Activated T-helper 17 cell treated with anti-CD3 and anti-CD28 coated beads, Interleukin-2, amount 50 U/mL, for 72 hours (primary cell): ENCODE data around the gene RELCH. TPM values are rescaled to one million over a fixed set of nuclear protein-coding genes. Genes with fewer than 3 reads are reported as not detected.

Experiments
- ATAC-seq: fragments of 150-1000 bp; cut with Tn5 transposase; replicated peaks from 2 replicates; pipeline ENCODE4 v1.10.0; 2021; ENCODE audit warnings: mild to moderate bottlenecking, moderate library complexity
- H3K27ac Mint-ChIP-seq: one replicate; pipeline ENCODE4 v1.8.0; 2022; ENCODE audit warnings: mixed read lengths
- H3K27me3 Mint-ChIP-seq: one replicate; pipeline ENCODE4 v1.8.0; 2022; ENCODE audit warnings: mixed read lengths
- H3K36me3 Mint-ChIP-seq: one replicate; pipeline ENCODE4 v1.8.0; 2022; ENCODE audit warnings: low read depth, mild to moderate bottlenecking, mixed read lengths
- H3K4me1 Mint-ChIP-seq: one replicate; pipeline ENCODE4 v1.8.0; 2022; ENCODE audit warnings: mixed read lengths
- H3K4me3 Mint-ChIP-seq: one replicate; pipeline ENCODE4 v1.8.0; 2022; ENCODE audit warnings: mild to moderate bottlenecking, mixed read lengths
- H3K9me3 Mint-ChIP-seq: one replicate; pipeline ENCODE4 v1.8.0; 2022; ENCODE audit warnings: mixed read lengths
- total RNA-seq, 2 donors: library from RNA; stranded (reverse); gene quantifications; one replicate each; pipeline ENCODE4 v1.2.3, GENCODE V29; 2022

RELCH gene
- total RNA-seq, 2 donors from 2014 or later, result 23.2 to 28.7 TPM

DNA sequence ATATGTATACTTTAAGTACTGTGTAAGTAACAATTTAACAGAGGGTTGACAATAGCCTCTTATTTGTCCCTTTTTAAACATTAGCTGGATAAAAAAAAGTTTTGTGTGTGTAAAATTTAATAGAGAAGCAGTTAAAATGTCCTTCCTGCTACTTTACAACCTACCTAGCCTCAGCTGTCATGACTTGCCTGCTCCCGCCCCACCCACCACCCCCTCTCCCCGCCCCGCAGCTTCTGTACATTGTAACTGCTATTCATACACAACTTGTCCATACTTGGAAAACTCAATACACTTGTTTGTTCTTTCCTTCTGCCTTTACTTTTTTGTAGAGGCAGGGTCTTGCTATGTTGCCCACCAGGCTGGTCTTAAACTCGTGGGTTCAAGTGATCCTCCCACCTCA, 19.5 kb downstream of the RELCH start:
- peaks cover 6% of the 10 kb centered on the region for H3K36me3 Mint-ChIP-seq
- H3K4me3 Mint-ChIP-seq, result no peak overlapping the region
- no peak overlapping the region for H3K27ac Mint-ChIP-seq
- peaks cover 22% of the 10 kb centered on the region for H3K4me1 Mint-ChIP-seq
- no peak for ATAC-seq
- no peaks in the 10 kb centered on the region for H3K9me3 Mint-ChIP-seq
- H3K27me3 Mint-ChIP-seq, result no peaks in the 10 kb centered on the region

DNA sequence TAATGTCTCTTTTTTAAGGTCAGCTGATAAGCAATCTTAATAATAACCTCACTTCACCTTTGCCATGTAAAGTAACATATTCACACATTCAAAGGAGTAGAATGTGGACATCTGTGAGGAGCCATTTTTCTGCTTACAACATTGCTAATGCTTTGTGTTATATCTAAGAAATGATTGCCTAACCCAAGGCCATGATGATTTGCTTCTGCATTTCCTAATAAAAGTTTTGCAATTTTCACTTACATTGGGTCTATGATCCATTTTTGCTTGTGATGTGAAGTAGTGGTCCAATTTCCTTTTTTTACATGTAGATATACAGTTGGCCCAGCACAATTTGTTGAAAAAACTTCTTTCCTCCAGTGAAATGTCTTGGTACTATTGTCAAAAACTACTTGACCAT, 22.0 kb downstream of the RELCH start:
- H3K9me3 Mint-ChIP-seq, result no peaks in the 10 kb centered on the region
- ATAC-seq, result no peak
- no peak overlapping the region for H3K27ac Mint-ChIP-seq
- no peak overlapping the region for H3K4me3 Mint-ChIP-seq
- peaks cover 16% of the 10 kb centered on the region for H3K4me1 Mint-ChIP-seq
- peaks cover 25% of the 10 kb centered on the region for H3K36me3 Mint-ChIP-seq
- no peaks in the 10 kb centered on the region for H3K27me3 Mint-ChIP-seq

DNA sequence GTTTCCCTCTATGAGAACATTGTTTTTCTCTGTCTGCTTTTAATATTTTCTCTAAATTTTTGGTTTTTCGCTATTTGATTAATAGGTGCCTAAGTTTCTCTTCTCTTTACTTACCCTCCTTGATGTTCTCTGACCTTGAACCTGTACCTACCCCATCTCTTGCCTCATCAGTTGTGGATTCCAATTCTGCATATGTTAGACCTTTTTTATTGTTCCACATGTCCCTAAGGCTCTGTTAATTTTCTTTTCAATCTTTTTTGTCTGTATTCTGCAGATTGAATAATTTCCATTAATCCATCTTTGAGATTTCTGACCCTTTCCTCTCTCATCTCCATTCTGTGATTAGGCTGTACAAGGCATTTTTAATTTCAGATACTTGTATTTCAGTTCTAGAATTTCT, 23.1 kb downstream of the RELCH start:
- Mint-ChIP-seq H3K4me3 (no peak overlapping the region), H3K9me3 (no peaks in the 10 kb centered on the region), H3K36me3 (peaks cover 36% of the 10 kb centered on the region), H3K27me3 (no peaks in the 10 kb centered on the region), H3K27ac (no peak overlapping the region), H3K4me1 (peaks cover 20% of the 10 kb centered on the region)
- ATAC-seq, result no peak

DNA sequence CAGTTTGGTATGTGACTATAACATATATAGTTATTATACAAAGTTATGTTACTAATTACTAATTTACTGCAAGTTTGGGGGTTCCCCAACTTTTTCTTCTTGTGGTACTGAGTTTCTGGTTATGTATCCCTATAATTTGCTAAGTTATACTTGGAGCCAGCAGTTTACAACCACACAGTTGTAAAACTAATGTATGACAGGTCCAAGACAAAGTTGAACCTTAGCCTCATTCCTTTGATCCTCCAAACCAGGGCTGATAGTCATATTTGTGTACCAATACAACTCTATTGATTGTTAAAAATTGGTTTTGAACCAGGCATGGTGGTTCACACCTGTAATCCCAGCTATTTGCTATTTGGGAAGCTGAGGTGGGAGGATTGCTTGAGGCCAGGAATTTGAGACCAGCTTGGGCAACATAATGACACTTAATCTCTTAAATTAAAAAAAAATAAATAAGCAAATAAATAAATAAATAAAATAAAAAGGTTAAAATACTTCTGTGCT, 24.3 kb downstream of the RELCH start:
- Mint-ChIP-seq H3K9me3 (no peaks in the 10 kb centered on the region), H3K27ac (no peak overlapping the region)

DNA sequence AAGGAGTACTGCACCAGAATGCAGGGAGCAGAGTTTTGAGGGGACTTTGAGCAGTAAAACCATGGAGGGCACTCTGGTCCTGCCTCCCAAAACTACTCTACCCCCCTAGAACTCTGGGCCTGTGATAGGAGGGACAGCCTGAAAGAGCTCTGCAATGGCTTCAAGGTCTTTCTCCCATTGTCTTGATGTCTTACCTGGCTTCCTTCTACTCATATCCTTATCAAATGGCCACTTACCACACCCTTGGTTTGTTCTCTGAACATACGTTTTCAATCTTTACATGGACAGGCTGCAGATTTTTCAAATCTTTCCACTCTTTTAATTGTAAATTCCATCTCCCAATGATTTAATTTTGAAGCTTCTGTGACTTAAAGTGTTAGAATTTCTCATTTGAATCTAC, 27.7 kb downstream of the RELCH start:
- Mint-ChIP-seq H3K27me3 (no peaks in the 10 kb centered on the region), H3K4me1 (peaks cover 12% of the 10 kb centered on the region)
- no peak for ATAC-seq

More for the DNA sequence above, 24.3 kb downstream of the RELCH start:
- Mint-ChIP-seq H3K36me3 (peaks cover 40% of the 10 kb centered on the region), H3K27me3 (no peaks in the 10 kb centered on the region), H3K4me3 (no peak overlapping the region), H3K4me1 (peaks cover 21% of the 10 kb centered on the region)
- ATAC-seq, result no peak

DNA sequence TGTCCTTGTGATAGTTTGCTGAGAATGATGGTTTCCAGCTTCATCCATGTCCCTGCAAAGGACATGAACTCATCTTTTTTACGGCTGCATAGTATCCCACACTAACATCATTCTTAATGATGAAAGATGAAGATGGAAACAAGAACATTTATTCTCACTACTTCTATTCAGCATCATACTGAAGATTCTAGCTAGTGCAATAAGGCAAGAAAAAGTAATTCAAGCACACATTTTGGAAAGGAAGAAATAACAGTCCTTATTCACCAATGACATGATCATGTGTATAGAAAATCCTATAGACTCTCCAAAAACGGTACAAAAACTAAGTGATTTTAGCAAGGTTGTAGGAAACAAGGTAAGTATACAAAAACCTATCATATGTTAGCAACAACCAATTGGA, 37.2 kb downstream of the RELCH start:
- Mint-ChIP-seq H3K9me3 (no peaks in the 10 kb centered on the region), H3K4me3 (no peak overlapping the region), H3K27me3 (no peaks in the 10 kb centered on the region), H3K36me3 (peaks cover 76% of the 10 kb centered on the region), H3K4me1 (no peaks in the 10 kb centered on the region), H3K27ac (no peak overlapping the region)
- no peak for ATAC-seq

More for the DNA sequence above, 27.7 kb downstream of the RELCH start:
- peaks cover 53% of the 10 kb centered on the region for H3K36me3 Mint-ChIP-seq
- H3K9me3 Mint-ChIP-seq, result no peaks in the 10 kb centered on the region
- H3K27ac Mint-ChIP-seq, result no peak overlapping the region
- H3K4me3 Mint-ChIP-seq, result no peak overlapping the region

DNA sequence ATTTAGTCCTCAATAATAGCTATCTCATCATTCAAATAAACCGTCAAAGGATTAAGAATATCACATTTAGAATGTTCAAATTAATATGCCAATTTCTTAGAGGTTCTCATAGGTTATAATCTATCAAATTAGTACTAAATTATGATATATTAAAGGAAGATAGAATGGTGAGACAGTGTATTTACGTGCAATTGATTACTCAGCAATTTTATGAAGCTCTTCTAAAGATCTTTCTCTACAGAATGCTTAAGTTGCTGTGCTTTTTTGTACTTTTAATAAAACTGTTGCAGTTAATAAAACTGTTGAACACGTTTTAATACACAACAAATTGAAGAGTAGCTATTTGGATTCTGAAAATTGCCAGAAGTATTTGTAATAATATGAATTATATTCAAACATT, 39.0 kb downstream of the RELCH start:
- H3K9me3 Mint-ChIP-seq, result no peaks in the 10 kb centered on the region
- ATAC-seq, result no peak
- no peak overlapping the region for H3K4me3 Mint-ChIP-seq
- H3K4me1 Mint-ChIP-seq, result no peaks in the 10 kb centered on the region
- H3K36me3 Mint-ChIP-seq, result peaks cover 86% of the 10 kb centered on the region
- no peaks in the 10 kb centered on the region for H3K27me3 Mint-ChIP-seq
- H3K27ac Mint-ChIP-seq, result no peak overlapping the region

DNA sequence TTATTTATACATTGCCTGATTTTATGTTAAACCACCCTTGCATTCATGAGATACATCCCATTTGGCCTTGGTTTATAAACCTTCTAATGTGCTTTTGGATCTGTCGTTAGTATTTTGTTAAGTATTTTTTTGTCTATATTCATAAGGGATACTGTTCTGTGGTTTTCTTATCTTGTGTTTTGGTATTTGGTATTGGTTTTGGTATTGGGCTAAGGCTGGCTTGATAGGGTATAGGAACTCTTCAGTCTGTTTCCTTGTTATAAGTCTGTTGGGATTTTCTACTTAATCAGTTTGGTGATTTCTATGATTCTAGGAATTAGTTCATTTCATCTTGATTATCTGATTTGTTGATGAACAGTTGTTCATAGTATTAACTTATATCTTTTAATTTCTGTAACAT, 49.2 kb downstream of the RELCH start:
- Mint-ChIP-seq H3K27ac (no peak overlapping the region), H3K36me3 (peaks cover 56% of the 10 kb centered on the region), H3K4me3 (no peak overlapping the region), H3K4me1 (peaks cover 12% of the 10 kb centered on the region), H3K27me3 (no peaks in the 10 kb centered on the region), H3K9me3 (no peaks in the 10 kb centered on the region)
- ATAC-seq, result no peak

DNA sequence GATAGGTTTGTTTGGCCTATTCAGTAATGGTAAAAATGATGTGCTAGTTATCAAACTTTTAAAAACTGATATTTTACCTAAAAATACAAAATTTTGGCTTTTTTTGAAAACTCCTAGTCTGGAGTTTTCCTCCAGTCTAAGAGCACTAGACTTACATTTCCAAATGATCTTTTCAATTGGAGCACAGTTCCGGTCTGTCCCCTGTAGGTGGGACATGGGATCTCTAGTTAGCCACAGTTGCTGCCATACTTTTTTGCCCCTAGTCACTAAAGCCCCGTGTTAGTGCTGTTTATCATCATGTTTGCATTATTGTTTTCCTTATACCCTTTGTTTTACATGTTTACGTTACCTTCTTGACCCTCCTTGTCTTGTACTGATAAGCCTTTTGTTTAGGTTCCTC, 52.4 kb downstream of the RELCH start:
- H3K4me3 Mint-ChIP-seq, result no peak overlapping the region
- H3K27ac Mint-ChIP-seq, result no peak overlapping the region
- H3K4me1 Mint-ChIP-seq, result peaks cover 12% of the 10 kb centered on the region
- ATAC-seq, result no peak
- H3K36me3 Mint-ChIP-seq, result peaks cover 54% of the 10 kb centered on the region
- H3K9me3 Mint-ChIP-seq, result no peaks in the 10 kb centered on the region
- H3K27me3 Mint-ChIP-seq, result no peaks in the 10 kb centered on the region

DNA sequence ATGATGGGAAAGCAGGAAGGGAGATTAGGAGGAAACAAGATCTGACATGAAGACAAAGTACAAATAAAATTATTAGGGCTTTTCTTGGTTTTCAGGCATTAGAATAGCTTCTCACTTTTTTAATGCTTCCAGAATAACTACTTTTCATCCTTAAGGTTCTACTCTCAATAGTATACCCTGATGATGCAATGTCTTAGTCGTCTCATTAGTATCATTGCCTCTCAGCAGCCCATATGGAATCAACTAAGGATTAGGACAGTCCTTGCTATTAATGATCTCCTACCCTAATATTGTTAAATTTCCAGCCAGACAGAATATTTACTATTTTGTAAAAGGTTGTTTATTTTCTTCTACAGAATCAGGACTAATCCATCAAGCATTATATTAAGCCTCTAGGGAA, 55.9 kb downstream of the RELCH start:
- no peaks in the 10 kb centered on the region for H3K9me3 Mint-ChIP-seq
- no peaks in the 10 kb centered on the region for H3K27me3 Mint-ChIP-seq
- H3K27ac Mint-ChIP-seq, result peak overlapping the region; percentile 72
- H3K4me3 Mint-ChIP-seq, result no peak overlapping the region
- no peak for ATAC-seq
- H3K4me1 Mint-ChIP-seq, result no peaks in the 10 kb centered on the region
- H3K36me3 Mint-ChIP-seq, result peaks cover 55% of the 10 kb centered on the region

DNA sequence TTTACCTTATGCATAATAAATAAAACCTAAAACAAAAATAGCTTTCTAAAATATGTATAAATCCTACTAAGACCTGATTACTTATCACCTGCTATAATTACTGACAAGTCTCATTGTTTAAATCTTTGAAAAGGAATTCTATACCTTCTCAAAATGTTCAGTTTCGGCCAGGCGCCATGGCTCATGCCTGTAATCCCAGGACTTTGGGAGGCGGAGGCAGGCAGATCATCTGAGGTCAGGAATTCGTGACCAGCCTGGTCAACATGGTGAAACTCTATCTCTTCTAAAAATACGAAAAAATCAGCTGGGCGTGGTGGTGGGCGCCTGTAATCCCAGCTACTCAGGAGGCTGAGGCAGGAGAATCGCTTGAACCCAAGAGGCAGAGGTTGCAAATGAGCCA, 58.1 kb downstream of the RELCH start:
- H3K27ac Mint-ChIP-seq, result no peak overlapping the region
- peaks cover 47% of the 10 kb centered on the region for H3K36me3 Mint-ChIP-seq
- H3K4me3 Mint-ChIP-seq, result no peak overlapping the region
- H3K27me3 Mint-ChIP-seq, result no peaks in the 10 kb centered on the region
- ATAC-seq, result no peak
- no peaks in the 10 kb centered on the region for H3K9me3 Mint-ChIP-seq
- no peaks in the 10 kb centered on the region for H3K4me1 Mint-ChIP-seq

DNA sequence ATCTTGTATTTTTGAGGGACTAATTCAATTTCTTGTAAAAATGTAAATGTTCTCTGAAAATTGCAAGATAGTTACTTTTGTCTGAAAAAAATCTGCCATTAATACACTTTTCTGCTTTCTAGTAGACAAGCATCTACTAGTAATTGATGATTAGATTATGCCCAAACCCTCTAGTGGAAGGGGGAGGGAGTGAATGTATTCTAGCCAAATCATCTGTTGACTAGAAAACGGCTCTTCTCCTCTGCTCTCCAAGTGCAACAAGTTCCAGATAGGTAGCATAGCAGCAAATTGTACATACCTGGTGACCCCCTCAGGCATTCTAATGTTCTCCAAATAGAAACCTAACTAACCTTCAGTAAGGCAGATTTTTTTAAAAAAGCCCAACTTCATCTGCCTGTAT, 58.6 kb downstream of the RELCH start:
- Mint-ChIP-seq H3K4me1 (no peaks in the 10 kb centered on the region), H3K4me3 (no peak overlapping the region), H3K9me3 (no peaks in the 10 kb centered on the region), H3K36me3 (peaks cover 47% of the 10 kb centered on the region), H3K27ac (no peak overlapping the region), H3K27me3 (no peaks in the 10 kb centered on the region)
- no peak for ATAC-seq

DNA sequence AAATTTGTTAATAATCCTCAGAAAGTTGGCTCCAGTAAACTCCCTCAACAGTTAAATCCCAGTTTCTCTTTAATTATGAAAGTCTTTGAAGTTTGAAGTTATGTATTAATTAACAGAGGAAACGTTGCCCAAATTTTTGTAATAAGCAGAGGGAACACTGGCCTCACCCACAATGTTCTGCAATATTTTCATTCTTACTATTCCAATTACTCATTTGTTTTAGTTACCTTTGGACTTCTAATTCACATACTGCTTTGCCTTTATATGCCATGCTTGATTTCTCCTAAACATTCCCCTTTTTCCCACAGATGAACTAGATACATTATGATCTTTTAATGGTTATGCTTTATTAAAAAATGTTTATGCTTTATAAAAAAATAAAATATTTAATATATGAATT, 61.3 kb downstream of the RELCH start:
- Mint-ChIP-seq H3K4me1 (no peaks in the 10 kb centered on the region), H3K4me3 (no peak overlapping the region), H3K27me3 (no peaks in the 10 kb centered on the region), H3K27ac (no peak overlapping the region), H3K36me3 (peaks cover 32% of the 10 kb centered on the region), H3K9me3 (no peaks in the 10 kb centered on the region)
- no peak for ATAC-seq

DNA sequence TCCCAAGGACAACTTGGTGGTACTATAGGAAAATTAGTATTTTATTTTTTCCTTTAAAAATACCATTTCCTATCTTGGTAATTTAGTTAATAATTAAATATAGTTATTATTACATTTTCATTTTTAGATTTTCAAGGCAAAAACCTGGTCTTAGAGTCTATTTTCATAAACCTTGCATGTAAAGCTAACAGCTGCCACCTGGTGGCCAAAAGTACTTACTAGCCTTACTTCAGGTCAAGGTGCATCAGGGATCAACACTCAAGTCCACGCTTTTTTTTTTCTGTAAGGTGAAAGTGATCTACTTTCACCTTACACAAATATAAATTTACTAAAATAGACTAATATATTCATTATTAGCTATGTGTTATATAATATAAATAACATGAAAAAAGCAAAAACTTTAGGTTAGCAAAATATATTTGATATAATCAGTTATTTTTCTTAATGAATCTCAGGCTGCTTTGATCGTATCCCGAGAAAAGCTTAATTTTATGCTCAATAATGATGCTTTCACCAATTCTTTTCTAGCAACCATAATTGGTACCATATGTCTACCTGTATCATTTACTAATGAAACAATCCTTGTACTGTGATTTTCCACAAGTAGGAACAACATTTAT, 62.5 kb downstream of the RELCH start:
- H3K27ac Mint-ChIP-seq, result no peak overlapping the region
- no peaks in the 10 kb centered on the region for H3K9me3 Mint-ChIP-seq
- H3K4me1 Mint-ChIP-seq, result no peaks in the 10 kb centered on the region
- no peaks in the 10 kb centered on the region for H3K27me3 Mint-ChIP-seq
- peak; percentile 49 for ATAC-seq
- H3K36me3 Mint-ChIP-seq, result peaks cover 27% of the 10 kb centered on the region
- H3K4me3 Mint-ChIP-seq, result no peak overlapping the region

DNA sequence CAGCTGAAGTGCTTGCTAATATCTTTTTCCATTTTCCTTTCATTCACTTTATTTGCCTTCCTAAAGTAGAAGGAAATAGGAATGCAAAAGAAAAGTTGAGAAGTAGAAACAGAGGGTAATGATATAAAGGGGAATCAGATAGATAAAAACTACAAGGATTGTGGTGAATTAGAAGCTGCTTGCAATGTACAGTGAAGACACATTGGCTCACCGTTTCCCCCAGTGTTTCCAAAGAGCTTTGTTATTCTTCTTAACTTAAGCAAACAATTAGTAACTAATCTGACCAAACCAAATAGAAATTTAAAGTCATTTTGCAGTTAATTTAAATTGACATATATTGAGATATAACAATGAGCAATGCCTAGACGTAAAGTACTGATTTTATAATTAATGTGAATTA, 63.4 kb downstream of the RELCH start:
- Mint-ChIP-seq H3K27me3 (no peaks in the 10 kb centered on the region), H3K27ac (no peak overlapping the region), H3K36me3 (peaks cover 26% of the 10 kb centered on the region), H3K9me3 (no peaks in the 10 kb centered on the region), H3K4me3 (no peak overlapping the region), H3K4me1 (no peaks in the 10 kb centered on the region)
- no peak for ATAC-seq

DNA sequence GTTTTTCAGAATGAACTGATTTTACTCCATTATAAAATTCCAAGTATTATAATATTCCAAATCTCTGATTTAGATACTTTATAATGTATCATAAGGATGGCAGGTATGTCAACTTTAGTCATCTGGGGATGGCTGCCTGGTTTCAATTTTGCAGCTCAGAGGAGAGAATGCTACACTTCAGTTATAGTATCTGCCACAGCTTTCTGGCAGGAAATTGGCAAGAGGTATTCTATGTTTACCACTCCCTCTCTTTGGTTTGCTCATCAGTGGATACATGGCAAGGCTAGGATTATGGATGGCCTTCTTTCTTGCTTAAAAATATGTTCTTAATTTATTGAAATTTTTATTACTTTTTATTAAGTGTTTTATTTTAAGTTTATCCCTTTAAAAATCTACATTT, 71.0 kb downstream of the RELCH start:
- H3K27ac Mint-ChIP-seq, result no peak overlapping the region
- peaks cover 81% of the 10 kb centered on the region for H3K36me3 Mint-ChIP-seq
- no peaks in the 10 kb centered on the region for H3K4me1 Mint-ChIP-seq
- H3K4me3 Mint-ChIP-seq, result no peak overlapping the region
- H3K9me3 Mint-ChIP-seq, result no peaks in the 10 kb centered on the region
- no peak for ATAC-seq
- H3K27me3 Mint-ChIP-seq, result no peaks in the 10 kb centered on the region
